Measurements from ENCODE around the gene LRRC56.

LRRC56 gene

DNA sequence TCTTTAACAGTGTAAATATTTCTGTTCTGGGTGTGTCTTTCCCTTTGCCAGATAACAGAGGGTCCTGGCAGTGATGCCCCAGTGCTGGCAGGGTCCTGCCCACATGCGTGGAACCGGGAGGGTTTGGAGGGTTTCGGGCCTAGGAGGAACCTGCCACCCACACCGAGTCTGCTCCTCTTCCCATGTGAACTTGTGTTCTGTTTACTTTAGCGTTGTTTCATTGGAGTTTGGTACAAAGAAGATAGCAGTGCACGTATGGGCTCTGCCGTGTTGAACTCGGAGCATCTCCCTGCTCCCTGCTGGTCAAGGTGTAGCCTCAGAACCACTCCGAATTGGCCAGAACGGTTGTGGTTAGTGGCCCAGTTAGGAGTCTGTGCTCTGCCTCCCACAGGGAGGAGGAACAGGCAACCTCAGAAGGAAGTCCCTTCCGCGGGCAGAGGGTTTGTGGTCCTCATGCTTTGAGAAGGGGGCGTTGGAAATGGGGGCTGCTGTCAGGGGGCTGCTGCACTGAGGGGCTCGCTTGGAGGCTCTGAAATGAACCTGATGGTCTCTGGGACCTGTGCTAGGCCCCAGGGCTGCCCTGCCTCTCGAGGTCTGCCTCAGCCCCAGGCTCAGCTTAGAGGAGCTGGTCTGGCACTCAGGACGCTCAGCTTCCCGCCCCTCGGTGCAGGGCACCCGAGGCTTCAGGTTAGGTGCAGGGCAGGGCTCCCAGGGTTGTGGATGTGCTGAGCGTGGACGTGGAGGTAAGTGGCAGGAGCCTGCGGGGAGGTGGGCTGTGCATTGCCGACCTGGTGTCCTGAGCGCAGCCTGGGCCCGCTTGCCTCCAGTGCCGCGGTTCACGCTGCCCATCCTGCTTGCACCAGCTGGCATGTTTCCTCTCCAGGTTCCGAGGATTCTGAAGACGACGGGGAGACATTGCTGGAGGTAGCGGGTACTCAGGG lies 49.3 kb downstream of the LRRC56 start:
- DNase-seq: no peak
- intact Hi-C loops (cut with DNase I): no loop called here

DNA sequence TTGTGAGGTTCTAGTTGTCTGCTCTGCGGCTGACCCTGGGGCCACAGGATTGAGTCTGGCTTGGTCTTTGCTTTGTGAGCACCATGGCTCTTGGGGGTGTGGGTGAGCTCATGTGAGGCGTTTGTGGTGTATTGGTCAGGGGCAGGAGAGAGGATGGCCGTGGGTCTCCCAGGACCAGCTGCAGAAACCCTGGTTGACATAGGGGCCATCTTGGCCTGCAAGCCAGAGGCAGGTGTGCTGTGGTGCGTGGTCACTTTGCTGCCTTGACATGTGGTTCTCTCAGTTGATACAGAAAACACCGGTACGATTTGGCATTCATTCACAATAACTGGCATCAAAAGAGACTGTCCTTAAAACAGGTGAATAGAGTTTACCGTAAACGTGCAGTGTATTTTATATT lies 50.2 kb downstream of the LRRC56 start:
- intact Hi-C loops (cut with DNase I): no loop called here

DNA sequence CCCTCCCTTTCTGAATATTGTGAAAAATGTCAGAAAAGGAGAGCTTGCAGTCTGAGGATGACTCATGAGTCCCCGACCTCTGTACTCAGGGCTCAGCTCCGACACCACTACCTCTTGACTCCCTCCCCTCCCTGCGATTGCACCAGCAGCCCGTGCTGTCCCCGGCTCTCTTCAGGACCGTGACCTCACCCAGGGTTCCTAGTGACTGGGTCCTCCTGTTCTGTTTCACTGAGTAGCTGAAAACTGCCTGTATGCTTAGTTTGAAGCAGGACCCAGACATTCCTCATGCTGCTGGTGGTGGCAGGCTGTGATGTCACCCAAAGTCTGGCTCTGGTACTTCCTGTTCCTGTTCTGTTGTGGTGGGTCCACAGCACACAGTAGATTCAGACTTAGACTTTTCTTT lies 50.7 kb downstream of the LRRC56 start:
- no peak for DNase-seq
- intact Hi-C loops (cut with DNase I): no loop called here

More for the DNA sequence above, 50.2 kb downstream of the LRRC56 start:
- DNase-seq: no peak

DNA sequence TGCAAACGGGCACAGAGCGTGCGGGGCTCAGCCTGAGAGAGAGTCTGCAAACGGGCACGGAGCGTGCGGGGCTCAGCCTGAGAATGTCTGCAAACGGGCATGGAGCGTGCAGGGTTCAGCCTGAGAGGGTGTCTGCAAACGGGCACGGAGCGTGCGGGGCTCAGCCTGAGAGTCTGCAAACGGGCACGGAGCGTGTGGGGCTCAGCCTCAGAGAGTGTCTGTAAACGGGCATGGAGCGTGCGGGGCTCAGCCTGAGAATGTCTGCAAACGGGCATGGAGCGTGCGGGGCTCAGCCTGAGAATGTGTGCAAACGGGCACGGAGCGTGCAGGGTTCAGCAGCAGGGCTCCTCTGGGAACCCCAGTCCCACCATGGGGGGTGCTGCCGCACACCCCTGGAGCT lies 52.5 kb downstream of the LRRC56 start:
- intact Hi-C loops (cut with DNase I): no loop called here
- no peak for DNase-seq

DNA sequence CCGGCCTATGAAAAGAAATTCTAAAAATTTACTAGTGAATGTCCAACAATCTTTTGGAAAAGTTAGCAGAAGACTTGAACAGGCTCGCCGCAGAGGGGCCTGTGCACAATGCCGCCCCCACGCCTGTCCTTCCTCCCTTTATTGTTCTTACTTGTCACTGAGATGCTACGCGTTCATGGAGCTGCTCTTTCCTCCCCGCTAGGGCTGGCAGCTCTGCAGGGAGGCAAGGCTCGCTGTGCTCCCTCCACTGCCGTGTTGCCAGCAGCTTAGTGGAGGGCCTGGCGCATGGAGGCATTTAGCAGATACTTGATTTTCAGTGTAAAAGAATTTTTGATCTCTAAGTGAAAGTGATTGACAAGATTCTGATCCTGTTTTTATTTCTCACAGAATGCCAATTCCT lies 53.7 kb downstream of the LRRC56 start:
- no peak for DNase-seq
- intact Hi-C loops (cut with DNase I): no loop called here

DNA sequence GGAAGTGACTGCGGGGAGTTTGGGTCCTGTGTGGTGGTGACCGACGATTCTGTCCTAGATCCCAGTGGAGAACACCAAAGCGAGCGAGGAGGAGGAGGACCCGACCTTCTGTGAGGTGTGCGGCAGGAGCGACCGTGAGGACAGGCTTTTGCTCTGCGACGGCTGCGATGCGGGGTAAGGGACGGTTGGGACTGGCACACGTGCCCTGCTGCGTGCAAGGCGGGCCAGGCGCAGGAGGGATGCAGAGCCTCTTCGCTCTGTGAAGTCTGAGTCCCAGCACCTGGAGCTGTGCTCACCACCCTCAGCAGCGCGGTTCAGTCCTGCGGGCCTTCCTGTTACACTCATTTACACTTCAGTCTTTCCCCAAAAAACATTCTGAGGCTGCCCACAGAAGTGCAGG lies 55.2 kb downstream of the LRRC56 start:
- intact Hi-C loops (cut with DNase I): no loop called here
- DNase-seq: no peak

DNA sequence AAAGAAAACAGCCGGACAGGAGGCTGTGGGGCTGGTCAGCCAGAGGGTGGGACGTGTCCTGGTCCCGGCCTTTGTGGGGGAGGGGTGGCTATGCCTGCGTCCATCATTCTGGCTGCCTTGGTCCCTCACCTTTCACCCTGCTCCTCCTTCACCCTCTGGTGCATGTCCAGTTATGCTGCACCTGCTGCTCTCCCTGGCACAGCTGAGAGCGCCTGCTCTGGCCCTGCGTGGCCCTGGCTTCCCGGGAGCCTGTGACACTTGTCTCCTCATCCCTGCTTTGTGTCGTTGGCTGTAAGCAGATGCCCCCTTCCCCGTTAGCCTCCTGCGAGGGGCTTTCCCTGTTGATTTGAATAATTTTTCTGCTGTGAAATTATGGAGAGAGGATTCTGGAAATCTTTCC lies 55.6 kb downstream of the LRRC56 start:
- intact Hi-C loops (cut with DNase I): no loop called here
- no peak for DNase-seq

DNA sequence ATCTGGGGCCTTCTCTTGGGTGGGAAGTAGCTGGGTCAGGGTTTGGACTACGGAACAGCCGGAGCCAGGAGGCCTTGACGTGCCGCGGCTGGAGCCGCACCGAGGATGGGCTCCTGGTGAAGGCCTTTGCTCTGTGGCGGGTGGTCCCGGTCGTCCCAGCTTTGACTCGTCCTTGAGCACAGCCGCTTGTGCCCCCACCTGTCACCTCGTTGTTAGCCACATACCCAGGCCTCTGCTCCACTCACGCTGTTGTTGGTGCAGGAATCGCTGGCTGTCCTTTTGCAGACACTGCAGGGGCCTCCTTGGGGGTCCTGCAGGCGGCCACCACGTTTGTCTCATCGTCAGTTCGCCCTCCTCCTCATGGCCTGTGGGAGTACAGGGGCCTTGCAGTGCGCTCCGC lies 56.0 kb downstream of the LRRC56 start:
- intact Hi-C loops (cut with DNase I): no loop called here

DNA sequence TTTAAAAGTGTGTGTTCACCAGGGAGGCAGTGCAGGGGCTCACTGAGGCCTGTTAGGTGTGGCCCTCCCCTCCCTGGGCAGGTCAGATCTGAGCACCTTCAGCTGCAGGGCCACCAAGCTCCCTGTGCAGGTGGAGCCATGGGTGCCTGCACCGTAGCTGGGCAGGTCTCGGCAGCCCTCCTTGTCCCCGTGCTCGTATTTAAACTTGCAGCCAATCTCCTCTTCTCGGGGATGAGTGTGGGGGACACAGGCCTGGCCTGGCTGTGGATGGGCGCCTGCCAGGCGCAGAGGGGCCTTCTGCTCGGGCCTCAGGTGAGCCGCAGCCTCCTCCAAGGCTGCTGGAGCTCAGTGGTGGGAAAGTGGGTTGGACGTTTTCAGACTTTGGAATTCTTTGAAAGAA lies 58.1 kb downstream of the LRRC56 start:
- intact Hi-C loops (cut with DNase I): no loop called here
- no peak for DNase-seq

More for the DNA sequence above, 56.0 kb downstream of the LRRC56 start:
- no peak for DNase-seq

DNA sequence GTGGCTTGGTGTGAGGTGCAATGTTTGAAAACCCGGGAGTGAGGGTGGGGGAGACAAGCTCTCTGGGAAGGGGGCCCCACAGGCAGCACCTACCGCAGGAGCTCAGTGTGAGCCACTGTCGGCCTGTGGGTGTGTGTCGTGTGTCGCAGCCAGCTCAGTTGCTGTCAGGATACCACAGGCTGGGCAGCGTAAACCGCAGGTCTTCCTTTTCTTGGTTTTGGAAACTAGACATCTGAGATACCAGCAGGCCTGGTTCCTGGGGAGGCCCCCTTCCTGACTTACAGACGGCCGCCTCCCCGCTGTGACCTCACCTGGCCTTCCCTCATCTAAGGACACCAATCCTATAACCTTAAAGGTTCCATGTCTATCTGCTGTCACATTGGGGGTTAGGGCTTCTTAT lies 59.0 kb downstream of the LRRC56 start:
- no peak for DNase-seq
- intact Hi-C loops (cut with DNase I): no loop called here

DNA sequence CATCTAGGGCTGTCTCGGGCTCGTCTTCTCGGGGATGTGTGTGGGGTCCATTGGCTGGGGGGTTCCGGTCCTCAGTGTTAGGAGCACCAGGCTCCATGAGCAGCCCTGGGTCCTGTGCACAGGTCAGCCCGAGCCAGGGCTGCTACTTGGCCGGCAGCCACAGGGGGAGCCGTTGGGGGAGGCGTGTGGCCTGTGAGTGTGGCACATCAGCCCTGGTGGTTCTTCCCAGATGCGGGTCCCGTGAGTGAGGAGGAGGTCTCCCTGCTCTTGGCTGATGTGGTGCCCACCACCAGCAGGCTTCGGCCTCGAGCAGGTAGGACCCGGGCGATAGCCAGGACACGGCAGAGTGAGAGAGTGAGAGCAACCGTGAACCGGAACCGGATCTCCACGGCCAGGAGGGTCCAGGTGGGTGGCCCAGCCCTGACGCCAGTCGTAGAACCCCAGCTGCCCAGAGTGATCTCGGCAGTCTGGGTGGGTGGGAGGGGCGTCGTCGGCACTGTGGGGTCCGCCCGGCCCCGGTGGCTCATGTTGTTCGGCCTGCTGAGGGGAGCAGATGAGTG lies 59.9 kb downstream of the LRRC56 start:
- no peak for DNase-seq
- intact Hi-C loops (cut with DNase I): no loop called here

DNA sequence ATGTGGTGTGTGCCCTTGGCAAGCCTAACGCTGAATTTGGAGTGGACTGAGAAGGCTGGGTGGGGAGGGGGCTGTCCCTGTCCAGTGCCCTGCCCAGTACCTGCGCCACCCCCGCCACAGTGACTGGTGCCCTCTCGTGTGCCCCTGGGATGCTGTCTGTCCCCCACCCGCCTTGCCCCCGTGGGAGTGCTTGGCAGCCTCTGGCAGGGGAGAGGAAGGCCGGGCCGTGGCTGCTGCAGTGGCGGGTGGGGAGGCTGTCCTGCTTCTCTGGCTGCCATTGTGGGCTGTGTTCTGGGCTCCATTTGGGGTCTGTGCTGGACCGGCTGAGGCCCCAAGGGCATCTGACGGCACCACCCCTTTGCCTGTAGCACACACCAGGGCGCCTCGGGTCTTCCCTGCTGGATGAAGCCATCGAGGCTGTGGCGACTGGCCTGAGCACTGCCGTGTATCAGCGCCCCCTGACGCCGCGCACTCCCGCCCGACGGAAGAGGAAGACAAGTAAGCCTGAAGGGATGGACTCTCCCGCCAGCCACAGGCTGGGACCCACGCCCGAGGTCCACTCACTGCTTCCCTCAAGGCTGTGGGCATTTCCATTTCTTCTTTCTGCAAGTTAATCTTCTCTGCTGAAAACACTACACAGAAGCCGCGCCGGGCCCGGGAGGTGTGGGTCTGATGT lies 60.8 kb downstream of the LRRC56 start:
- no peak for DNase-seq
- intact Hi-C loops (cut with DNase I): no loop called here

DNA sequence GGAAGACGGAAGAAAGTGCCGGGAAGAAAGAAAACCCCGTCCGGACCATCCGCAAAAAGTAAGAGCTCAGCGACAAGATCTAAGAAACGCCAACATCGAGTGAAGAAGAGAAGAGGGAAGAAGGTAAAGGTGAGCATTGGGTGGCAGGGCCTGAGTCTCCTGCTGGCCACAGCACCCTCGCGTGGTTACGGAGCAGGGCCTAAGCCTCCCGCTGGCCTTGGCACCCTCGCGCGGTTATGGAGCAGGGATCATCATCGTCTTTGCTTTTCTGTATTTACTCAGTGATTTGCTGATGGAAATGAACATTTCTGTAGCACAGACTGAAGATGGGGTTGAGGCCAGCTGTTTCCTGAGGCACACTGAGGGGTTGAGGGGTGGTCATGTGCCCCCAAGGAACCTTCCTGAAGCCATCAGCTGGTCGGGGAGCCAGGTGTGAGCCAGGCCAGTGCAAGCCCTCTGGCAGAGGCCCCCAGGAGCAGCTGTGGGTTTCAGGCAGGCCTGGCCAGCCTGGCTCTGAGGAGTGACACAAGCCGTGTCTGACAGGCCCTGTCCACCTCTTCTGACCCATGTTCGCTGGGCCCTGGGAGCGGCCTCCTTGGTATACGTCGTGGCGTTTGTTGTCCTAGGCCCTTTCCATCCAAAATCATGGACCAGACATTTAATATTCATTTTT lies 64.4 kb downstream of the LRRC56 start:
- DNase-seq: no peak
- intact Hi-C loops (cut with DNase I): no loop called here

DNA sequence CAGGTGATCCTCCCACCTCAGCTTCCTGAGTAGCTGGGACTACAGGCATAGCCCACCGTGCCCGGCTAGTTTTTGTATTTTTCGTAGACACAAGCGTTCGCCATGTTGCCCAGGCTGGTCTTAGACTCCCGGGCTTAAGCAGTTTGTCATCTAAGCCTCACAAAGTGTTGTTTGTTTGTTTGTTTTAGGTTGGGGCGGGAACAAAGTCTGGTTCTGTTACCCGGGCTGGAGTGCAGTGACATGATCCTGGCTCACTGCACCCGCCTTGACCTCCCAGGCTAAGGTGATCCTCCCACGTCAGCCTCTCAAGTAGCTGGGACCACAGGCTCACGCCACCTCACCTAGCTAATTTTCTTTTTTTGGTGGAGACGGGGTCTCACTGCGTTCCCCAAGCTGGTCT lies 65.8 kb downstream of the LRRC56 start:
- no peak for DNase-seq
- intact Hi-C loops (cut with DNase I): no loop called here

All from posterior cingulate gyrus (tissue), 11 donors.